GM10266 (cell line): ENCODE results near the gene CALR3.
"Not testable (repeated sequence)": the region's sequence is repeated elsewhere in the genome, so short reads cannot be mapped to it uniquely, and the experiment has no call there.

Experiments
- DNase-seq: peaks from one replicate; pipeline ENCODE4 v3.0.0; 2012; ENCODE audit errors: extremely low spot score
- CTCF ChIP-seq: IDR thresholded peaks from 2 replicates; pipeline ENCODE4 v1.5.1; 2012; ENCODE audit warnings: mild to moderate bottlenecking, low read depth; ENCODE audit not compliant: control insufficient read depth, insufficient read depth; ENCODE audit errors: missing control alignments

Gene CALR3

GRCh38 chr19:16516381-16516780, 20.4 kb upstream of the CALR3 start:
- no peak for TF ChIP-seq CTCF
- no peak for DNase-seq

- no peak for TF ChIP-seq CTCF
- DNase-seq, result no peak
These were observed 18.5 kb upstream of the CALR3 start for GRCh38 chr19:16514383-16515019.

- DNase-seq, result not testable (repeated sequence)
These were observed 16.6 kb upstream of the CALR3 start for GRCh38 chr19:16512611-16513010.

GRCh38 chr19:16509141-16510061, 13.4 kb upstream of the CALR3 start:
- no peak for DNase-seq
- no peak for TF ChIP-seq CTCF

- no peak for DNase-seq
These were observed 12.6 kb upstream of the CALR3 start for GRCh38 chr19:16508546-16508945.

GRCh38 chr19:16506961-16507360, 11.0 kb upstream of the CALR3 start:
- no peak for DNase-seq
- TF ChIP-seq CTCF, result no peak

More at GRCh38 chr19:16508546-16508945, 12.6 kb upstream of the CALR3 start:
- no peak for TF ChIP-seq CTCF

- not testable (repeated sequence) for DNase-seq
These were observed 10.2 kb upstream of the CALR3 start for GRCh38 chr19:16506161-16506560.

GRCh38 chr19:16504271-16504670, 8.3 kb upstream of the CALR3 start:
- no peak for TF ChIP-seq CTCF
- DNase-seq, result no peak
